Fibroblast of skin of left quadriceps (primary cell): ENCODE data around the gene MYO18B.

Source experiments
- DNase-seq, 2 experiments: peaks; one replicate each; pipeline ENCODE4 v3.0.0-alpha.2; 2013; ENCODE audit warnings: low read depth in 2 of 2

The MYO18B gene

DNA sequence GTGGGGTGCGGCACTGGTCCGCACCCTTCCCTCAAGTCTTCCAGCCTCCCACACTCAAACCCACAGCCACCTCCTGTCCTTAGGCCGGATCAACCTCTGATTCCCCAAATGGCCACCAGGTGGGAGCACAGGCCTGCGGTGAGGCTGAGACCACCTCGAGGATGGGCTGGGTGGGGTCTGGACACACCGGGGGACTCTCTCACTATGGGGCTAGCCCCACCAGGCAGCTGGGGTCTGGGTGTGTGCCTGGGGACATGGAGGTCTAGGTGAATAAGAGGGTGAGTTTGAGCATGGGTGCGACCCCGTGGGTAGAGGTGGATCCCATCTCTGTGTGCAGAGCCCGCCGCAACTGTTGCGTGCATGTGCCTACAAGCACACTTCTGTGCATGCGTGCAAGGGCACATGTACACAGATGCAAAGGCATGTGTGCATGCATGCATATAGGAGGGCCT, 32.6 kb downstream of the MYO18B start:
- DNase-seq: no peak

DNA sequence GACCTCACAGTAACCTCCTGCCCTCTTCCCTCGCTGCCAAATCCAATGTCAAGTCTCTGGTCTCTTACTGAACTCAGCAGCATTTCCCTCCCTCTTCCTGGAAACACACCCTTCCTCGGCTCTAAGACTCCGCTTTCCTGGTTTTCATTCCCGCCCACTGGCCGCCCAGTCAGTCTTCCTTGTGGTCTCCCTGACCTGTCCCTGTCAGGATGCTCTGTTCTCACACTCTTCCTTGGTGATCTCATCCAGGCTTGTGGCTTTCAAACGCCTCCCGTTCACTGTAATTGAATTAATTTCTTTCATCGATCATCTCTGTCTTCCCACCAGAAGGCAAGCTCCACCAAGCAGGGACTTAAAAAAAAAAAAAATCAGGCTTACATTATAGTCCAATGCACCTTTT, 33.5 kb downstream of the MYO18B start:
- no peak for DNase-seq

DNA sequence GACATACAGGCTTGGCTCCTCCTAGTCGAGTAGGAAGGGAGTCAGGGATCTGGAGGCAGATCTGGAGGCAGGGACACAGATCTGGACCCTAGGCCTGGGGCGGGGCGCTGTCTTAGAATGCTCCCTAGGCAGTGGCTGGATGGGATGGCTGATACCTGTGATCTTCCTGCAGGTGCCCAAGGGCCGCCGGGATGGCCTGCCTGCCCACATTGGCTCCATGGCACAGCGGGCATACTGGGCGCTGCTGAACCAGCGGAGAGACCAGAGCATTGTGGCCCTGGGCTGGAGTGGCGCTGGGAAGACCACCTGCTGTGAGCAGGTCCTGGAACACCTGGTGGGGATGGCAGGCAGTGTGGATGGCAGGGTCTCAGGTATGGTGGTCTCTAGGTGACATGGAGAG, 35.4 kb downstream of the MYO18B start:
- DNase-seq: no peak

DNA sequence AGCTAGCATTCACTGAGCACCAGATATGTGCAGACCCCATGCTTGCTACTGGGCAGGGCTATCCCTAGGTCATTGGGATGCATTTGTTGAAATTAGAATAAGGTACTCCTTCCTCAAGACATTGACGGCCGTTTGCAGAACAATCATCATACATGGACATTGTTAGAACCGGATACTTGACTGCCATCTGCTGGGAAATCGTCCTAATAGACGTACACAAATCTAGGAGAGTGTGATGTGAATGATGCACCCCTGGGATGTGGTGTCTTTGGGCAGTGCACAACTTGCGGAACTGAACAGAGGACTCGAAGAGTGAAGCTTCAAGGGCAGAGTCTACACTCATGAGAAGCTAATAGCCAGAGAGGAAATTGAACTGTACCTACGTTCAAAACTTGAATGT, 35.9 kb downstream of the MYO18B start:
- DNase-seq: peak in 1 of 2 experiments; percentile 13

DNA sequence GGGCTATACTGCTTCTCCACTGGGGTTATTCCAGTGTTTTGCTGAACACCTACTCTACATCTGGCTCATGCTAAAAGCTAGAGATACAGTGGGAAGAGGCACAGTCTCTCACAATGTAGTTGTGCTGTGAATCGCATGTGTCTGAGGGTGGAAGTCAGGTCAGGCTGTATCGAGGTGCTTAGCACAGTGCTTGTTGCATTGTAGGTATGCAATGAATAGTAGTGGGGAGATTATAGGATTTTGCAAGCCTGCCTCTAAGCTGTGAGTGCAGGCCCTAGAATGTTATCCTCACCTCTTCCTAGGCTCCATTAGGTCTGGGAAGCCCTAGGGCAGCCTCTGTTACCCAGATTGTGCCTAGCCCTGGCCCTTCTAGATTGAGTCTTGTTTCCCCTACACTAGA, 37.4 kb downstream of the MYO18B start:
- no peak for DNase-seq

DNA sequence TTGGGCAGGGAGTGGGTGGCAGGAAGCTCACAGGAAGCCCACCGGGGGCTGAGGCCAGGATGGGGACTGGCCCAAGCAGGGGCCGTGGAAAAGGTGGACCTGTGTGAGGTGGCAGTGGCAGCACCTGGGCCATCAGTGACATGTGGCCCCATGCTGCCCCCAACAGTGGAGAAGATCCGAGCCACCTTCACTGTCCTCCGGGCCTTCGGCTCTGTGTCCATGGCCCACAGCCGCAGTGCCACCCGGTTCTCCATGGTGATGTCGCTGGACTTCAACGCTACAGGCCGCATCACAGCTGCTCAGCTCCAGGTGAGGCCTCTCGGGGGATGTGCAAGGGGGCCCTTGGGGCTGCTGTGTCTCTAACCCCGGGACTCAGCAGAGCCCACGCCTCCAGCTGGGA, 37.9 kb downstream of the MYO18B start:
- DNase-seq: no peak

DNA sequence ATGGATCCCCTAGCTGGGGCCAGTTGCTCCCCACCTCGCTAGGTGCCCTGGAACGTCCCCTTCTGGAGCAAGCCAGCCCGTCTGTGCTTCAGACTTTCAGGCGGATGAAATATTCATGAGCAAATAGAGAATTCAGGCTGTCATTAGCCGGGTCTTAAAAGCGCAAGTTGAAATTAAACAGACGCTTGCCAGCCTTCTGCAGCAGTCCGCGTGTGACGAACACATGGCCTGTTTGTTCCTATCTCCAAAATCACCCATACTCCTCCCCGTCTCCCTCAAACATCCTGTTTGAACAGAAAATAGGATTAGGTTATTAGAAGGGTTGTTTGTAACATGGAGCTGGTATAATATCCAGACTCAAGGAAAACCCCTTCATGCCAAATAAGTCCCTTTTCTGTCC, 38.7 kb downstream of the MYO18B start:
- DNase-seq: no peak

DNA sequence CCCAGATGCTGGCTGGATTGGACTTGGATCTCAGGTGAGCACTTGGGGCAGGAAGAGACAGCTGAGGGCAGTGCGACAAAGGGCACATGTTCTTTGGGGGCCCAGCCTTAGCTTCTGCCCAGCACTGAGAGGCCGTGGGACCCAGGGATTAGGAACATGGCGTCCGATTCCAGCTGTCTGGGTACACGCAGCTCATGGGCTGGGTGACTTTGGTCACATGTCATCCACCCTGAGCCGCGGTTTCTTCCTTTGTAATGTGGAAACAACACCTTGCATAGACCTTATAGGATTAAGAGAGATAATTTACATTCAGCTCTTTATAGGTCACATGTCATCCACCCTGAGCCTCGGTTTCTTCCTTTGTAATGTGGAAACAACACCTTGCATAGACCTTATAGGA, 39.8 kb downstream of the MYO18B start:
- no peak for DNase-seq

DNA sequence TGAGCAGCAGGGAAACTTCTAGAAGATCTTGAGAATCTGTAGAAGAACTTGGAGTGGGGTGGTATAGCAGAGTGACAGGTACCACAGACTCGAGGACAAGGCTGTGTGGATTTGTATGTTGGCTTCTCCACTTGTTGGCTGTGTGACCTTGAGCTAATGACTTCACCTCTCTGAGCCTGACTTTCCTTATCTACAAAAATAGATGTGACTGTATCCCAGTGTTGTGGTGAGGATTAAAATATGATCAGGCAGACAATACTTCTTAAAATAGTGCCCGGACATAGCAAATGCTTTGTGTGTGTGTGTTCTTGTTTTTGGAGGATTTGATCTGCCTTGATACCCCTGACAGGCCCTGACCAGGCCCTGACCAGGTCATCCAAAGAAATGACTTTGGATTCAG, 40.8 kb downstream of the MYO18B start:
- DNase-seq: no peak

DNA sequence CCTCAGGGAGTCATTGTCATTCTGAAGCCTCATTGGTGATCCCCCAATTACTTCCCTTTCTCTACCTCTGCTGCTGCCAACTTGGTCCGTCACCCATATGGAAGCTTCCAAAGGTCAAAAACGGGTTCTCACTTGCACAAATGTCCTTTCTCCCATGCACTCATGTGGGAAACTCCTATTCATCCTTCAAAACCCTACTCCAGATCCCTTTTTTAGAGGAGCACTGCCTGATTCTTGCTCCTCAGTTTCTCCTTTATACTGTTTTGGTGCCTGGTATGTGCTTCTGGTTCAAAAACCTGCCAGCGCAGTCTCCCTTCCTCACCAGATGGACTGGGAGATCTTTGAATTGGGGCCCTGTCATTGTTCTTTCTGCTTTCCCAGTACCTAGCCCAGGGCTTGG, 41.9 kb downstream of the MYO18B start:
- DNase-seq: no peak

DNA sequence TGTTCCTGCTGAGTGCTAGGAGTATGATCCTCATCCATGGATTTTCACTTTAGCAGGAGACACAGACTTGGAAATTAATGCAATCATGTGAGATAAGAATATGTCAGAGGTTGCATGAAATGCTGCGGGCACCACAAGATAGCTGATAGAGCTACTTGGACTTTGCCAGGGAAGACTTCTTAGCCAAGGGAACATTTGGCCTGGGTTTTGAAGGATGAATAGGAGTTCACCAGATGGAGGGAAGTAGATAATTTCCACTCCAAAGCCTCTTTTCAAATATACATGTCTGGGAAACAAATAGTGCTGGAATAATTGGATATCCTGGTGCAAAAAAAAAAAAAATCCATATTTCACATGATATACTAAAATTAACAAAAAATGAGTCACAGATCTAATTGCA, 44.2 kb downstream of the MYO18B start:
- DNase-seq: no peak

DNA sequence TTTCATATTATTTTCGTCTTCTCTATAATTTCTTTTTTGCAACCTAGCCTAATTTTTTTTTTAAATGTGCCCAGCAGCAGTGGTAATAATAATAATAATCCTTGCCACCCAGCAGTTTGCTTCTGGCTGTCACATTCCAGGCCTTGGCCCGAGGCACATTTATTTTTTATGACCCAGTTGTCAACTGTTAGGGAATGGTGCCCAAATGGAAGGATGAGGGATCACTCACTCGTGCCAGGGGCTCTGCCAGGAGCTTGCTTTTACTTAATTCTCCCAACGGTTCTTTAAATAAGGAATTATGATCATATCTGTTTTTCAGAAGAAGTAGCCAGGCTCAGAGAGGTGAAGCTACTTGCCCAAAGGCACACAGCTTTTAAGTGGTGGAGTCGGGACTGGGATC, 49.6 kb downstream of the MYO18B start:
- DNase-seq: no peak

DNA sequence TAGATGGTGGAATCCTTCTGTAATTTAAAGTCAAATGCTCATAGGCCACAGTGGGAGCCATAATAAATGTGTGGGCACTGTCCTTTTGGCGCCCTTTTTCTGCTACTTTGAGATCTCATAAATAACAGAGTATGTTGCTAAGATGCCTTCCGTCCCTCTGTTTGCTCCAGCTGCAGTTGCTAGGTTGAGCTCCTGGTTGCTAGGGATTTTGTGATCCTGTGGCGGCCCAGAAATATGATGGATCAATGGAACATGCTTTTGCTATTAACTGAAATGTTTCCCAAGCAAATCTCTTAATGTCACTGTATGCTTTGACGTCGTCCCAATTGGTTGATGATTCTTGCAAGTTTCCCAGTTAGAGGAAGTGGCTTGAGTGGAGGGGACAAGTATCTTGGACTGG, 53.5 kb downstream of the MYO18B start:
- no peak for DNase-seq

DNA sequence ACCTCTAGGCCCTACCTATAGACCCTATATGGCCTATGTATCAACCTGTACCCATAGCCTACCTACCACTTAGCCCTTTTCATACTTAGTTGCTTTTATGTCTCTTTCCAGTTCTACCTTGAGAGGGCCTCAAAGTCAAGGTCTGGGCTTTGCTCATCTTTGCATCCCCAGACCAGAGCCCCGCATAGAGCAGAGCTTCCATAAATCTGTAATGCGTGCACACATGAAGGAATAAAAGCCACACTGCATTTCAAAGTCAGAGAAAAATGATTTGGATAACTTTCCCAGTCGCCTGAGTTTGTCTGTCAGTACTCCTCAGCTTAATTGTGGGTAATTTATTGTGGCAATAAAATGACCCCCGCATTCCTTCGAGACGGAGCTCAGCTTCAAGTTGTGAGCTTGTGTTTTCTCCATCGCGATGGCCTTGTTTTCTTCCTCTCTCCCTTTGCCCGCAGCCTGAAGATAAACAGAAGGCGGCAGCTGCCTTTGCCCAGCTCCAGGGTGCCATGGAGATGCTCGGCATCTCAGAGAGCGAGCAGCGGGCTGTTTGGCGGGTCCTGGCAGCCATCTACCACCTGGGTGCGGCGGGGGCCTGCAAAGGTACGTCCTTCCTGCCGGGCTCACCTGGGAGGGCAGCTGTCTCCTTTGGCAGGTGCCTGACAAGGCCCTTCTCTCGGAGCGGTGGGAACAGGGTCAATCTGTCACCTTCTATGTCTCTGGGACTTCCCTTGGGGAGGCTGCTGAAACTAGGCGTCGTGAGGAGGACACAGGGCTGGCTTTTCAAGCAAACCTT, 55.7 kb downstream of the MYO18B start:
- no peak for DNase-seq

DNA sequence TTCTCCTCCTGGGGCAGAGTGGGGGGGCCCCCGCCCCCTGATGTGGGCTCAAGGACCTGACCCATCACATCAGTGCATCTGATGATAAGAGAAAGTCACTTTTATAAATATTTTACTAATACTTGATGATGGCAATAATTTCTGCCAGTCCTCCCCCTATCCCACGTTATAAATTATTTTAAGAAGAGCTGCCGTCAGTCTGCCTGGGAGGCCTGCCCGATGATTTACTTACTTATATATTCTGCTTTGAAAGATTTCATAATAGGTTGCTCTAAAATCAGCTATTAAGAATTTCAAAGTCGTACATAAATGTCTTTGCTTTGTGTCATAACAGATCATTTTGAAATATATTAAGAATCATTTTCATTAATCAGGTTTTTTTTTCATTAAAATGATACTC, 58.8 kb downstream of the MYO18B start:
- DNase-seq: no peak

DNA sequence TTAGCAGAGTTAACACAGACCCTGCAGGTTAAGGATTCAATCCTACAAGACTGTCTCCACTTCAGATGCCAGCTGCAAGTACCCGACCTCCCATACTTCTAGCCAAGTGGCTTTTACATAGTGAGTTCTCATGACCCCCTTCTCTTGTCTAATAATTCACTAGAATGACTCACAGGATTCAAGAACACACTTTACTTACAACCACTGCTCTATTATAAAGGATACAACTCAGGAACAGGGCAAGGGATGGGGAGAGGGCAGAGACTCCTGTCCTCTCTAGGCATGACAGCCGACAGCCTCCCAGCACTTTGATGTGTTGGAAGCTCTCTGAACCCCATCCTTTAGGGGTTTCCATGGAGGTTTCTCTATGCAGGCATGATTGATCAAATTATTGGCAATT, 60.0 kb downstream of the MYO18B start:
- DNase-seq: no peak

DNA sequence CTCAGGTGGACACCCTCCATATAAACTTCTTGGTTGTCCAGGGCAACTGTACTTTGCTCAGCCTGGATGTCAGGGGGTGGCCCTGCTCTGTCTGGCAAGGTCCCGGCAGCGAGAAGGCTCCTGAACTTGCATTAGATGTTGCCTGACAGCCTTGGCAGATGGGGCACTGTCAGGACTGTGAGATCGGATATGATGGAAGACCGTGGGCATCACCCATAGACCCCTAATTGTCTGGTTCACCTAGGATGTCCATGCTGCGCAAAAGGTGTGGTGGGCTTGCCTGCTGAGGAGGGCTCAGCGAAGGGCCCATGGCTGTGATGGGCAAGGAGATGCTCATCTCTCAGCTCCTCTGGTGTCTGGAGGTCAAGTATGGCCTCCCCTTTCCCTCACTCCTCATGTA, 62.7 kb downstream of the MYO18B start:
- DNase-seq: no peak

DNA sequence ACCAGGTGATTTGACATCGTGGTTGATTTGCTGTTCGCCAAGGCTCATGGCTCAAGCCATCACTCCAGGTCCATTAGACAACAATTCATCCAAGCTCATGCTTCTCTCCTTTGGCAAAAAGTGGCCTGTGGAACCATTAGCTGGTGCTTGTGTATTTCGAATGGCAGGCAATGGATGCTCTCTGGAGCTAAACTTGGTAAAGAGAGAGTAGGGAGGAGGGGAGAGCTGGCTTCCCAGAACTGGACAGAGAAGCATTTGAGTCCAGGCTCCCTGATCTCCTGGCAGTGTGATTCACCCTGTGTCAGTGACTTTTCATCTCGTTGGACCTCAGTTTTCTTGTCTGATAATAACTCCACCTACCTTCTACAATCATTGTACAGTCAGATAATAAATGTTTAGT, 64.6 kb downstream of the MYO18B start:
- DNase-seq: no peak

DNA sequence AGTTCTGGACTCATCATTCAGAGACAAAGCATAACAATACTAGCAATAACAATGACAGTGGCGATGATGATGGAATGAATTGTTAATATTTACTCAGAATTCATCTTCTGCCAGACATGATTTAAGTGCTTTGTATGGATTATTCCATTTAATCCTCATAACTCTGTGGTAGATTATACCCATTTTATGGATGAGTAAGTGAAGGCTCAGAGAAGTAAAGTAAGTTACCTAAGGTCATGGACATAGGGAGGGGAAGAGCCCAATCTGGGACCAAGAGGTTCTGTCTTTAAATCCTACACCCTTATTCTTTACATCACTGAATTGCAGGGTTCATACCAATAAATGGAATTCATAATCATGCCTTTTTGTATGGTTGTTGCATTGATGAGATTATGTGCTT, 72.7 kb downstream of the MYO18B start:
- no peak for DNase-seq

DNA sequence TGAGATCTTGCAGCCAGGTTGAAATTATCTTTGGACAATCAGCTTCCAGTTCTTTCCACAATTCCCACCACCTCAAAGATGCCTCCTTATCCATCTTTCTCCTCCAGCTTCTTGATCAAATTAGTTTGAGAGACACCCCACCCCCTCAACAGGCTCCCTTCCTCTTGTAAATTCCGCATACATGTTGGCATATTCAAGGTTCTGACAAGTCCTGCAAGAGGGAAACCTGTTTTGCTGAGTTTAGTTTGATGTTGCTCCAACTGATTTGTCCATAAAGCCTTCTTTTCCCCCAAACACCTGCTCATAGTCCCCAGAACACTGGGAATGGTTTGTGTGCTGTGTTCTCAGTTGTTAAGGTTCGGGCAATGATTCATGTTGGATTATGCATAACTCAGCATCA, 73.6 kb downstream of the MYO18B start:
- DNase-seq: no peak

DNA sequence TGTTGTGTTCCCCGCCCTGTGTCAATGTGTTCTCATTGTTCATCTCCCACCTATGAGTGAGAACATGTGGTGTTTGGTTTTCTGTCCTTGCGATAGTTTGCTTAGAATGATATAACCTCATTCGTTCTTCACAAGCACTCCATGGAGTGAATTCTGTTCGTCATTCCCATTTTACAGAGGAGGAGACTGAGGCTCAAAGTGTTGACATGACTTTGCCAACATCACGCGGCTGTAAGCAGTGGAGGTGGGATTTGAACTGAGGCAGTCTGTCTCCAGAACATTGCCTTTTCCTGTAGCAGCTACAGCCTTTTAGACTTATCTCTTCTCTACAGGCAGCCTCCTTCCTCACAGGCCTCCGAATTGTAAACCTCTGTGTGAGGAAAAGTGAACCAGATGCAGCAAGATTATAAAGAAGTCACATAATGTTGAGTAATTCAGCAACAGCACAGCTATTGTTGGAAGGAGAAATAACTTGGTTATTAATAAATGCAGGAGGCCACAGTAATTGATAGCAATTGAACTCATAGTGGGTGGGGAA, 74.6 kb downstream of the MYO18B start:
- no peak for DNase-seq

DNA sequence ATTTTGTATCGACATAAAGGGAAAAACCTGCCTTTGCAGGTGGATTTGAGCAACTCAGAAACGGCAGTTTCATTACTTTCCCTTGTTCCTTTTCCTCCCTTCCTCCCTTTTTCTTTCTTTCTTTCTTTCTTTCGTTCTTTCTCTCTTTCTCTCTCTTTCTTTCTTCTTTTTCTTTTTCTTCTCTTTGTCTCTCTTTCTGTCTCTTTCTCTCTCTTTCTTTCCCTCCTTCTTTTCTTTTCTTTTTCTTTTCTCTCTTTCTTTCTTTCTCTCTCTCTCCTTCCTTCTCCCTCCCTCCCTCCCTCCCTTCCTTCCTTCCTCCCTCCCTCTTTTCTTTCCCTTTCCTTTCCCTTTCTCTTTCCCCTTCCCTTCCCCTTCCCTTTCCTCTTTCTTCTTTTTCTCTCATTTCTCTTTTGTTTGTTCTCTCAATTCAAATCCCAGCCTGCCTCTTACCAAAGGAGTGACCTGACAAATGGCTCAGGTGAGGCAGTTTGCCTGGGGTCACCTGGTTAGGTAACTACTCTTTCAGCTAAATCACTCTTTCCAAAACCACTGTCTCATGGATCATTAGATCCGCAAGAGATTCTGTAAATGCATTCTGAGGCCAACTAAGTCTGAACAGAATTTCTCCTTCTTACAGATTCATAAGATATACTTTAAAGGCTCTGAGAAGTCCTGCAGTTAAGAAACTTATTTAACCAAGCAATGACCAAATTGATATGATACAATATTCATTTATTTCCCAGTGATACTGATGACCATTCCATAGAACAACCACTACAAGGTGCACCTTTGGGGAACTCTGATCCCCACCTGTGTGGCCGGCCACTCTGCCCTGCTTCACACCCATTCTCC, 75.3 kb downstream of the MYO18B start:
- no peak for DNase-seq

DNA sequence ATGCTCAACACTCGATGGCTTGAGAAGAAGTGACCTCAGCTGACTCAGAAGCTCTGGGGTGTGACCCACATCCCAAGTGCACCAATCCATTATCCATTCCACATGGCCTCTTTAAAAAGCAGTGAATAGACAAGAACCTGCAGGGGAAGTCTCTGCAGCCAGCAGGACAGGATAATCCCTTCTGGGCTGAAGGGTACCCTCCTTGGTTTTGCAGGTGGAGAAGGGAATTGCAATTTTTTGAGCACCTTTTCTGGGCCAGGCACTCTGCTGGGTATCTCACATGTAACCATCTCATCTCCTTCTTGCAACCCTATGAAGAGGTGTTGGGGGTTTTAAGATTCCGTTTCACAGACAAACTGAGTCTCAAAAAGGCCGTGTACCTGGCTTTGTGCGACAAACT, 76.6 kb downstream of the MYO18B start:
- DNase-seq: no peak
